ENCODE measurements around the gene LINGO3.

The LINGO3 gene

DNA sequence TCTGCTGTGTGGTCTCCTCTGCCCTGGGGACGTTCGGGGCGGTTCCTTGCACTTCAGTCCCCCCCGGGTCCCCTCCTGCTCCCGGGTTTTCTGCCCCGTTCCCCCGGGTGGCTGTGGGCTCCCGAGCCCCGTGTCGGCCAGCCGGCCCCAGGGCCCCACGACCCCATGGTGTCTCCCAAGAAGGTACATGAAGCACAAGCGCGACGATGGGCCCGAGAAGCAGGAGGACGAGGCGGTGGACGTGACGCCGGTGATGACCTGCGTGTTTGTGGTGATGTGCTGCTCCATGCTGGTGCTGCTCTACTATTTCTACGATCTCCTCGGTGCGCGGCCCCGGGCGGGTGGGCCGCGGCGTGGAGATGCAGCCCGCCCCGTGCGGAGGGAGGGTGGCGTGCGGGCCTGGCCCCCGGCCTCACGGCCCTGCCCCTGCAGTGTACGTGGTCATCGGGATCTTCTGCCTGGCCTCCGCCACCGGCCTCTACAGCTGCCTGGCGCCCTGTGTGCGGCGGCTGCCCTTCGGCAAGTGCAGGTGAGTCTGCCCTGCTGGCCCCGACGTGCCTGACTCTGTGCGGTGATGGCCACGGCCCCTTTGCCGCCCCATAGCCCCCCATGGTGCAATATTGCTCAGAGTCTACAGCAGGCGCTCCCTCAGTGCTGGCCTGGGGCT, 31.8 kb upstream of the LINGO3 start:
- no peak for DNase-seq (ENCODE audit: low spot score)

DNA sequence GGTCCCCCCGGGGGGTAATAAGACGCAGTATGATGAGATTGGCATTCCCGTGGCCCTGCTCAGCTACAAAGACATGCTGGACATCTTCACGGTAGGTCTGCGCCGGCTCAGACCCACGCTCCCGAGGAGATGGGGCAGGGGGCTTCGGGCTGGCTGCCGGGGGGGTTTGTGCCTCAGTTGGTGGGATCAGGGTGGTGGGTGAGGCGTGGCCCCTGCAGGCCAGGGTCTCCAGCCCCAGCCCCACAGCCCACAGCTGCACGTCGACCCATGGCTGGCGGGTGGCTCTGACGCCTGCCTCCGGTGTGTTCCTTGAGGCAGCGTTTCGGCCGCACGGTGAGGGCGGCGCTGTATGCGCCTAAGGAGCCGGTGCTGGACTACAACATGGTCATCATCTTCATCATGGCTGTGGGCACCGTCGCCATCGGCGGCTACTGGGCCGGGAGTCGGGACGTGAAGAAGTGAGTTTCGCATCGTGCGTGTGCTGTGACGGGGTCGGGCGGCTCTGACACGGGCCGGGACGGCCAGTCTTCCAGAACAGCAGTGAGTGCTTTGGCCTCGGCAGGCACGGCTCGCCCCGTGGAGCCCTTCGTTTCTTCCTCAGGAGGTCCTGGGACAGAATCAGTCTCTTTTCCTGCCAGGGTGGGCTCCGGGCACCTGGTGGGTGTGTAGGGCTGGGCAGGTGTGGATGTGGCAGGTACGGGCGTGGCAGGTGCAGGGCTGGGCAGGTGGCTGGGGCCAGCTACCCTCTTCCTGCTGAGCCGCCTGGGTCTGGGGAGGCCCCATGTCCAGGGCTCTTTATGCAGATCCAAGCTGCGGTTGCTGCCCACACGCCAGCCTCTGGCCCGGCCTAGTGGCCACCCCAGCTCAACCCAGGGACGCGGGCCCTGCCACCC, 31.0 kb upstream of the LINGO3 start:
- DNase-seq (ENCODE audit: low spot score) = no peak

- DNase-seq (ENCODE audit: low spot score) = no peak
Measured at GRCh38 chr19:2338055-2338615, 30.2 kb upstream of the LINGO3 start.

DNA sequence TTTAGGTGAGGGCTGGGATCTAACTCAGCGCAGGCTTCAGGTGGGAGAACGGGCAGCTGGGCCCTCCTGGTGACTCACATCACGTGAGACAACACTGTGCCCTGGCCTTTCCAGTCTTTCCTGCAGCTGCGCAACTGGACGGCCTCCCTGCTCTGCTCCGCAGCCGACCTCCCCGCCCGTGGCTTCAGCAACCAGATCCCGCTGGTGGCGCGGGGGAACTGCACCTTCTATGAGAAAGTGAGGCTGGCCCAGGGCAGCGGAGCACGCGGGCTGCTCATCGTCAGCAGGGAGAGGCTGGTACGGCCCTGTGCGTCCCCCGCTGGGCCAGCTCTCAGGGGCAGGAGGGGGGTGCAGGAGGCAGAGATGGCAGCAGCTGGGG, 29.4 kb upstream of the LINGO3 start:
- peak; percentile 76 for DNase-seq (ENCODE audit: low spot score)

DNA sequence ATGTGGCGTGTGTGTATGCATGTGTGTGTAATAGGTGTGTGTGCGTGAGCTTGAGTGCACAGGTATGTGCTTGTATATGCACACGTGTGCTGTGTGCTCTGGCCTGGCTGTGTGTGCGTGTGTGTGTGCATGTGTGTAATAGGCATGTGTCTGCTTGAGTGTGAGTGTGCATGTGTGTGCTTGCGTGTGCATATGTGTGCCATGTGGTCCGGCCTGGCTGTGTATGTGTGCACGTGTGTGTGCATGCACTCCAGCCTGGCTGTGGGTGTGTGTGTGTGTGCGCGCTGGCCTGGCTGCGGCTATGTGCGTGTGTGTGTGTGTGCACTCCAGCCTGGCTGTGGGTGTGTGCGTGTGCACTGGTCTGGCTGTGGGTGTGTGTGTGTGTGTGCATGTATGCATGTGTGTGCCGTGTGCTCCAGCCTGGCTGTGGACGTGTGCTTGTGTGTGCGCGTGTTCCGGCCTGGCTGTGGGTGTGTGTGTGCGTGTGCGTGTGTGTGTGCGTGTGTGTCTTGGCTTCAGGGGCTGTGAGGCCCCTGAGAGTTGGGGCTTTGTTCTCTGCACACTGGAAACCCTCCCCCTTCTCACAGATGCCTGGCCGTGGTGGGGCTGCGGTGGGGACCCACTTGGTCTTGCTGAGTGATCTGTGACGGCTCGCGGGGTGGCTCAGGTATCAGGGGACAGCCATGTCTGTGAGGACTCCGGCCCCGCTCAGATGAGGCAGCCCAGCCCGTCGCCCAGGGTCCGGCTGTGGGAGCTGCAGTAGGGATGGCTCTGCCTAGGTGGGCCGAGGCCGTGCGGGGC, 28.8 kb upstream of the LINGO3 start:
- DNase-seq (ENCODE audit: low spot score) = no peak

DNA sequence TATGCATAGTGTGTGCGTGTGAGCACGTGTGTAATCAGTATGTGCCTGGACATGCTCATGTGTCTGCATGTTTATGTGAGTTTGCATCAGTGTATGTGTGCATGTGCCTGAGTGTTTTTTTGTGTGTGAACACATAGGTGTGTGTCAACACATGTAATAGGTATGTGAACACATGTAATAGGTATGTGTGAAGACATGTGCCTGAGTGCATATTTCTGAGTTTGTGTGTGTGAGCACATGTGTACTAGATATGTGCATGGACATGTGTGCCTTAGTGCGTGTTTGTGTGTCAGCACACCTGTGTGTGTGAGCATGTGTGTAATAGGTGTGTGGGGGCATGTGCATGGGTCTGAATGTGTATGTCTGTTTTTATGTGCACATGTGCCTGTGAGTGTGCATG, 27.9 kb upstream of the LINGO3 start:
- DNase-seq (ENCODE audit: low spot score) = no peak

DNA sequence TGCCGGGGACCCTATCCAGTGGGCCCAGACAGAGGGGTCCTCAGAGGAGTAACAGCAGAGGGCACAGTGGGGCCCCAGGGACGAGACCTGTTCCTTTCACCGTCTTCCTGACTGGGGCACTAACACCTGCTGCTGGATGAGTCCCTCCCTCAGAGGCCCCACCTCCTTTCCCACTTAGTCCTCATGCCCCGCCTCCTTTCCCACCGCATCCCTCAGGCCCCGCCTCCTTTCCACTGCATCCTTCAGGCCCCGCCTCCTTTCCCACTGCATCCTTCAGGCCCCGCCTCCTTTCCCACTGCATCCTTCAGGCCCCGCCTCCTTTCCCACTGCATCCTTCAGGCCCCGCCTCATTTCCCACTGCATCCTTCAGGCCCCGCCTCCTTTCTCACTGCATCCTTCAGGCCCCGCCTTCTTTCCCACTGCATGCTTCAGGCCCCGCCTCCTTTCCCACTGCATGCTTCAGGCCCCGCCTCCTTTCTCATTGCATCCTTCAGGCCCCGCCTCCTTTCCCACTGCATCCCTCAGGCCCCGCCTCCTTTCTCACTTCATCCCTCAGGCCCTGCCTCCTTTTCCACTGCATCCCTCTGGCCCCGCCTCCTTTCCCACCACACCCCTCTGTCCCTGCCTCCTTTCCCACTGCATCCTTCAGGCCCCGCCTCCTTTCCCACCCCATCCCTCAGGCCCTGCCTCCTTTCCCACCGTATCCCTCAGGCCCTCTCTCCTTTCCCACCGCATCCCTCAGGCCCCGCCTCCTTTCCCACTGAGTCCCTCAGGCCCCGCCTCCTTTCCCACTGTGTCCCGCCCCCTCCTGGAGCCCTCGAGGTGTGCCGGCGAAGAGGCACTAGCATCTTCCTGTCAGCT, 27.3 kb upstream of the LINGO3 start:
- DNase-seq (ENCODE audit: low spot score) = no peak

DNA sequence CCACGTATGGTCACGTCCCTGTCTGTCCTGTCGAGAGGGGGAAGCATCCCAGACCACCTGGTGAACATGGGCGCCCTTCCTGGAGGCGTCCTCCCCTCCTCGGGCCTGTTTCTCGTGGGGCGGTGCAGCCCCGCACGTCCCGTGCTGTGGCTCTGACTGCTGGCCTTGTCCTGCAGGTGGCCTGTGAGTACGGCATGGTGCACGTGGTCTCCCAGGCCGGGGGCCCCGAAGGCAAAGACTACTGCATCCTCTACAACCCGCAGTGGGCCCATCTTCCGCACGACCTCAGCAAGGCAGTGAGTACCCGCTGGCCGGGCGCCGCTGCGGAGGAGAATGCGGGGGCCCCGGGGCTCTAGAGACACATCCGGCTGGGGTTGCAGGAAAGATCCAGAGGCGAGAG, 26.5 kb upstream of the LINGO3 start:
- DNase-seq (ENCODE audit: low spot score) = no peak

GRCh38 chr19:2333807-2334211, 25.9 kb upstream of the LINGO3 start:
- DNase-seq (ENCODE audit: low spot score) = no peak

DNA sequence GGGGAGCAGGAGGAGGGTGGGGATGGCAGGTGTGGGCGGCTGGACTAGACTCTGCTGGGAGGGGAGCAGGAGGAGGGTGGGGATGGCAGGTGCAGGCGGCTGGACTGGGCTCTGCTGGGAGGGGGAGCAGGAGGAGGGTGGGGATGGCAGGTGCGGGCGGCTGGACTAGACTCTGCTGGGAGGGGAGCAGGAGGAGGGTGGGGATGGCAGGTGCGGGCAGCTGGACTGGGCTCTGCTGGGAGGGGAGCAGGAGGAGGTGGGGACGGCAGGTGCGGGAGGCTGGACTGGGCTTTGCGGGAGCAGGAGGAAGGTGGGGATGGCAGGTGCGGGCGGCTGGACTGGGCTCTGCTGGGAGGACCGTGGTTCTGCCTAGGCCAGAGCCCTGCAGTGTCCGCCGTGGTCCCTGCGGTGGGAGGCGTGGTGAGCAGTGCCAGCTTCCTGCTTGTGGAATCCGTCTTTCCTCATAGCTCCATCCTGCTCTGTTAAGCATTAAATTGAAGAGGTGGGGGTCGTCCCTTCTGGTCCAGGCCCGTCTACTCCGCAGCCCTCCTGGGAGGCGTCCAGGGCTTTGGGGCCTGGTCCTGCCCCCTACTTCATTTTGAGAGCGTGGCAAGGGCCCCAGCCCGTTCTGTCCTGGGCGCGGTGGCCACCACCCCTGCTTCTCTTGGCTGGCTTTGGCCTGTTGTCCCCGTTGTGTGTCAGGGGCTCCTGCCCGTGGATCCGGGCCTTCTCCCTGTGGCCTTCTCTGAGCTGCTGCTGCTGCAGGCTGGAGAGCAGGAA, 25.3 kb upstream of the LINGO3 start:
- no peak for DNase-seq (ENCODE audit: low spot score)

- DNase-seq (ENCODE audit: low spot score) = no peak
Measured at GRCh38 chr19:2332341-2333026, 24.5 kb upstream of the LINGO3 start.

GRCh38 chr19:2331601-2332246, 23.8 kb upstream of the LINGO3 start:
- DNase-seq (ENCODE audit: low spot score) = peak; percentile 71

DNA sequence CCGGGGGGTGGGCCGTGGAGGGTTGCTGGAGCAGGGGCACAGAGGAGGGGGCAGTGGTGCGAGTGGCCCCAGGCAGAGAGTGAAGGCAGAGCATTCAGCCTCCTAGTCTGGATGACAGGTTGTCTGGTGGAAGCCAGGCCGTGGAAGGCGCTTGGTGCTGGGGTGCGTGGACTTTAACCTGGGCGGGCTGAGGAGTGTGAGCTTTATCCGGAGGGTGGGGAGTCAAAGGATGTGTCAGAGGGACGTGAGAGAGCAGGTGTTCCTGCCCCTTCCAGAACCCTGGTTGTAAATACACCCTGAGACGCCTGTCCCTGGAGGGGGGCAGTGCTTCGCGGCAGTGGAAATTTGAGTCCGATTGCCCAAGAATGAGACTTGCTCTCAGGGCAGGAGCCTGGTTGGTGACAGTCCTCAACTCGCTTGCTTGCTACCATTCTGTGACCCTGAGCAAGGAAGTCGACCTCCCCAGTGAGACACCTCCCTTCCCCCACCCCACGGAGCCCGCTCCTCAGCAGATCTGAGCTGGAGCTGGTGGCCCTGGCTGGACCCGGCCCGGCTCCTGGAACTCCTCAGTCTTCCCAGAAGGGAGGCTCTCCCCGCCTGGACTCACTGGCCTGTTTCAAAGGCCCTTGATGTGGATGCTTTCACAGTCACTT, 22.8 kb upstream of the LINGO3 start:
- DNase-seq (ENCODE audit: low spot score) = no peak

DNA sequence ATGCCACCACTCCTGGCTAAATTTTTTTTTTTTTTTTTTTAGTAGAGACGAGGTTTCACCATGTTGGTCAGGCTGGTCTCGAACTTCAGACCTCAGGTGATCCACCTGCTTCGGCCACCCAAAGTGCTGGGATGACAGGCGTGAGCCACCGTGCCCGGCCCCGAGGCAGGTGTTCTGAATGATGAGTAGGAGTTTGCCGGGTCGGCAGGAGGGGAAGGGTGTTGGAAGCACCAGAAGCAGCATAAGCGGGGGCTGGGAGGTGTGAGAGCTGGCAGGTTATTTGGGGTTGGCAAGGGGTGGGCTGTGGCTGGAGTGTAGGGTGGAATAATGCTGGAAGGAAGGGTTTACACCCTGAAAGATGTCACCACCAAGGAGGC, 22.3 kb upstream of the LINGO3 start:
- DNase-seq (ENCODE audit: low spot score) = no peak

GRCh38 chr19:2329501-2329916, 21.6 kb upstream of the LINGO3 start:
- DNase-seq (ENCODE audit: low spot score) = no peak

GRCh38 chr19:2329149-2329478, 21.2 kb upstream of the LINGO3 start:
- DNase-seq (ENCODE audit: low spot score) = no peak

GRCh38 chr19:2328401-2329148, 20.6 kb upstream of the LINGO3 start, which contains the start of the genes LSM7 and SPPL2B:
TSS of gene LSM7 (minus strand) at chr19:2328586. CDS start at chr19:2328566, 20 bp downstream.
TSS of gene SPPL2B (plus strand) at chr19:2328684. CDS start at chr19:2328710, 26 bp downstream.
- DNase-seq (ENCODE audit: low spot score) = peak; percentile 89

- DNase-seq (ENCODE audit: low spot score) = peak; percentile 80
Measured at GRCh38 chr19:2327773-2328400, 19.9 kb upstream of the LINGO3 start.
